Activated T-cell treated with anti-CD3 and anti-CD28 coated beads, Interleukin-2, amount 50 U/mL, for 4 hours (primary cell): ENCODE data around the gene PRTFDC1. TPM values are rescaled to one million over a fixed set of nuclear protein-coding genes. Genes with fewer than 3 reads are reported as not detected.
A peak's percentile ranks its signal among the peaks of the same experiment; 100 is the strongest.

ENCODE experiments used
- ATAC-seq, 2 donors: fragments of 200-7000 bp; cut with Tn5 transposase; one replicate each; pipeline ENCODE4 v1.10.0; 2021
- DNase-seq: peaks from one replicate; pipeline ENCODE4 v3.0.0-alpha.2; 2020
- H3K27me3 Mint-ChIP-seq: one replicate; pipeline ENCODE4 v1.8.0; 2021; ENCODE audit warnings: low read depth, mixed read lengths
- H3K36me3 Mint-ChIP-seq: one replicate; pipeline ENCODE4 v1.8.0; 2022; ENCODE audit warnings: mixed read lengths; ENCODE audit not compliant: insufficient read depth
- H3K4me1 Mint-ChIP-seq: one replicate; pipeline ENCODE4 v1.8.0; 2021; ENCODE audit warnings: low read depth, mixed read lengths
- H3K4me3 Mint-ChIP-seq: one replicate; pipeline ENCODE4 v1.8.0; 2021; ENCODE audit warnings: mild to moderate bottlenecking, moderate library complexity, mixed read lengths
- H3K9me3 Mint-ChIP-seq: one replicate; pipeline ENCODE4 v1.8.0; 2021; ENCODE audit warnings: mixed read lengths
- total RNA-seq, 3 donors: library from RNA; stranded (reverse); gene quantifications; one replicate each; pipeline ENCODE4 v1.2.1, GENCODE V29; 2021

Gene PRTFDC1
- total RNA-seq, 3 donors from 2014 or later = 0.16 to 0.47 (median 0.46) TPM

DNA sequence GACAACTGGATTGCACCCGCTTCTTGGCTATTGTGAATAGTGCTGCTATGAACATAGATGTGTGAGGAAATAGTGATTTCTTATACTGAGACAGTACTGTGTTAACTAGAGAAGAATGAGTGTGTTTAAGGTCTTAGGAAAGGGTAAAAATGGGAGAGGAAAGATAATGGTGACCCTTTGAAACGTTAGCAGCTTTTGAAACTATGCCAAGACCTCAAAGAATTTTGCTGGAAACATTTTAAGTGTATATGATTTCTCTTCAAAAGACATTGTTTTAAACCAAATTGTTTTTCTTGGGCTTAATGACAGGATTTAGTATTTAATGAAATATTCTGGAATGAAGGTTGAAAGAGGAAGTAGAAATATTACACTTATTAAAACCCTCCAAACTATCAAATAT lies 127.9 kb downstream of the PRTFDC1 start:
- no peak for ATAC-seq
- no peak for DNase-seq
- Mint-ChIP-seq H3K4me1 (peaks cover 39% of the 10 kb centered on the region), H3K36me3 (no peaks in the 10 kb centered on the region), H3K4me3 (no peak overlapping the region), H3K9me3 (no peaks in the 10 kb centered on the region), H3K27me3 (no peaks in the 10 kb centered on the region)

DNA sequence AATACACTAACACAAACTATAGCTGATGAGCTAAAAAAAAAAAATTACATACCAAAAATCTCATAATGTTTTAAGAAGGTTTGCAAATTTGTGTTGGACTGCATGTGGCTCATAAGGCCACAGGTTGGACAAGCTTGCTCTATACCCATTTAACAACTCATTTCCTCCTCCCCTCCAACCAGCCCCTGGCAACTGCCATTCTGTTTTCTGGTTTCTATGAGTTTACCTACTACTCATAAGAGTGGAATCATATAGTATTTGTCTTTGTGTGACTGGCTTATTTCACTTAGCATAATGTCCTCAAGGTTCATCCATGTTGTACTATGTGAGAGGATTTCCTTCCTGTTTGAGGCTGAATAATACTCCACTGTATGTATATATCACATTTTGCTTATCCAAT lies 128.3 kb downstream of the PRTFDC1 start:
- Mint-ChIP-seq H3K27me3 (no peaks in the 10 kb centered on the region), H3K4me3 (no peak overlapping the region), H3K9me3 (no peaks in the 10 kb centered on the region), H3K4me1 (peaks cover 39% of the 10 kb centered on the region), H3K36me3 (no peaks in the 10 kb centered on the region)
- DNase-seq (no peak), ATAC-seq (no peak)

- H3K27me3 Mint-ChIP-seq = no peaks in the 10 kb centered on the region
- DNase-seq (no peak), ATAC-seq (peak; percentile 75 to 78)
- no peaks in the 10 kb centered on the region for H3K9me3 Mint-ChIP-seq
- H3K36me3 Mint-ChIP-seq = no peaks in the 10 kb centered on the region
- H3K4me1 Mint-ChIP-seq = peaks cover 37% of the 10 kb centered on the region
- no peak overlapping the region for H3K4me3 Mint-ChIP-seq
These were observed 129.8 kb downstream of the PRTFDC1 start for GRCh38 chr10:24822590-24822989.

GRCh38 chr10:24821986-24822385 lies 130.4 kb downstream of the PRTFDC1 start:
- Mint-ChIP-seq H3K4me1 (peaks cover 37% of the 10 kb centered on the region), H3K27me3 (no peaks in the 10 kb centered on the region), H3K4me3 (no peak overlapping the region), H3K36me3 (no peaks in the 10 kb centered on the region), H3K9me3 (no peaks in the 10 kb centered on the region)
- ATAC-seq = peak; percentile 63 to 67
- DNase-seq = no peak

- H3K4me1 Mint-ChIP-seq = peaks cover 1% of the 10 kb centered on the region
- ATAC-seq (no peak), DNase-seq (no peak)
- H3K36me3 Mint-ChIP-seq = no peaks in the 10 kb centered on the region
- H3K9me3 Mint-ChIP-seq = no peaks in the 10 kb centered on the region
- no peak overlapping the region for H3K4me3 Mint-ChIP-seq
- H3K27me3 Mint-ChIP-seq = no peaks in the 10 kb centered on the region
These were observed 135.5 kb downstream of the PRTFDC1 start for GRCh38 chr10:24816868-24817396.

DNA sequence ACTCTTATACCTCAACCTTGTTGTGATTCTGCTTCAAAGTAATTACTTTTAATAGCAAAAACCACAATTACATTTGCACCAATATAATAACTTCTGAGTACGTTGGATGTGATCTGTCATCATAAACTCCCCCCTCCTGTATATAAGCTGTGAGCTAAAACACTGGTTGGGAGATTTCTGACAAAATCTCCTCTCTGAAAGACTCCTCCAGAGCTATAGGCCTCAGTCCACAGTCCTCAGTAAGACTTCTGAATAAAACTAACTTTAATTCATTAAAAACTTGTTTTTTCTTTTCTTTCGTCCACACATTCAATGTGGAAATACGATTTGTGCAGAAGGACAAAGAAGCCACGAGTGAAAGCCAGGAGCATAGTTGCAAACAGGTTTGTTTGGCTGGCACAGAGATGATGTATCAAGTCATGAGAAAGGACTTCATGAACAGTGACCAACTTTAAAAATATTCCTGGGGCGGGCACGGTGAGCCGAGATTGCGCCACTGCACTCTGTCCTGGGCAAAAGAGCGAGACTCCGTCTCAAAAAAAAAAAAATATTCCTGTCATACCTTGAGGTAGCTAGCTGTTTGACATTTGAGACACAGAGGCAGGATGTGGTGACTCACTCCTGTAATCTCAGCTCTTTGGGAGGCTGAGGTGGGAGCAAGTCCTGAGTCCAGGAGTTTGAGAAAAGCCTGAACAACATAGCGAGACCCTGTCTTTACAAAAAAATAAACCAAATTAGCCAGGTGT lies 137.7 kb downstream of the PRTFDC1 start:
- DNase-seq = no peak
- Mint-ChIP-seq H3K4me1 (no peaks in the 10 kb centered on the region), H3K4me3 (no peak overlapping the region), H3K36me3 (no peaks in the 10 kb centered on the region), H3K27me3 (no peaks in the 10 kb centered on the region), H3K9me3 (no peaks in the 10 kb centered on the region)
- no peak for ATAC-seq

- H3K9me3 Mint-ChIP-seq = no peaks in the 10 kb centered on the region
- H3K4me3 Mint-ChIP-seq = no peak overlapping the region
- no peak for DNase-seq
- H3K4me1 Mint-ChIP-seq = no peaks in the 10 kb centered on the region
- ATAC-seq = no peak
- H3K36me3 Mint-ChIP-seq = no peaks in the 10 kb centered on the region
- H3K27me3 Mint-ChIP-seq = no peaks in the 10 kb centered on the region
These were observed 138.6 kb downstream of the PRTFDC1 start for GRCh38 chr10:24813856-24814255.

DNA sequence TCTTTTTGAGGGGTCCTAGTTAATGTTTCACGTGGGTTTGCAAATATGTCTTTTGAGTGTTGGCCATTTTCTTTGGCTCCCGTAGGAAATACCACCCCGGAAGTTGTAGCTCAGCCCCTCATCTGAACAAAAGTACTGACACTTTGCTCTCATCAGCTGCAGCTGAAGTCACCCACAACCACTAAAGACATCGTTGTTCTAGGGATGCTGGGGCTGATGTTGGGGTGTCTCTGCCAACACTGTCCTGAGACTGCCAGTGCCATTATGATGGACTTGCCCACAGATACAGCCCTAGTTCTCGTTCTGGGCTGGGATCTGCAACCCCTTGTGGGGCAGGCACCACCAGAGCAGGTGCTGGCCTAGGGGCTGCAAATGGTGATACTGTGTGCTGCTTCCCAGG lies 146.1 kb downstream of the PRTFDC1 start:
- no peaks in the 10 kb centered on the region for H3K9me3 Mint-ChIP-seq
- H3K4me3 Mint-ChIP-seq = no peak overlapping the region
- DNase-seq (no peak), ATAC-seq (no peak)
- no peaks in the 10 kb centered on the region for H3K27me3 Mint-ChIP-seq
- H3K36me3 Mint-ChIP-seq = no peaks in the 10 kb centered on the region
- H3K4me1 Mint-ChIP-seq = no peaks in the 10 kb centered on the region

GRCh38 chr10:24804956-24805355 lies 147.4 kb downstream of the PRTFDC1 start:
- DNase-seq (no peak), ATAC-seq (no peak)
- Mint-ChIP-seq H3K9me3 (no peaks in the 10 kb centered on the region), H3K36me3 (no peaks in the 10 kb centered on the region), H3K4me1 (no peaks in the 10 kb centered on the region), H3K27me3 (no peaks in the 10 kb centered on the region), H3K4me3 (no peak overlapping the region)

DNA sequence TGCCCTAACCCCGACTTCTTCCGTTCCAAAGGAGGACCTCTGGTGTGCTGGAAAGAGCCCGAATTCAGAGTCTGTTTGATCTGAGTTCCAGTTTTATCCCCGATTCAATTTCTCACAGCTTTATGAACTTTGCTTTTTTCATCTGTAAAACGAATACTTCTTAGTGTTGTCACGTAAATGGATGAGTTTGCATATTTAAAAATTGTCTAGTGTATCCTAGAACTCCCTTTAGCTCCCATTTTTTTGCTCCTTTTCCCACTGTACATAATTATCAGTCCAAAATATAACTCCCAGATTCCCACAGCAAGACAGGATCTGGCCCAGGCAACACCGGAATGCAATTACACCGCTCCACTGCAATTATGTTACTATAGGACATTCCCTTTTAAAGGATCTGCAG lies 148.0 kb downstream of the PRTFDC1 start:
- no peaks in the 10 kb centered on the region for H3K36me3 Mint-ChIP-seq
- DNase-seq = no peak
- H3K27me3 Mint-ChIP-seq = no peaks in the 10 kb centered on the region
- no peaks in the 10 kb centered on the region for H3K9me3 Mint-ChIP-seq
- no peak for ATAC-seq
- no peak overlapping the region for H3K4me3 Mint-ChIP-seq
- H3K4me1 Mint-ChIP-seq = no peaks in the 10 kb centered on the region

- ATAC-seq = no peak
- H3K36me3 Mint-ChIP-seq = no peaks in the 10 kb centered on the region
- DNase-seq = no peak
- no peak overlapping the region for H3K4me3 Mint-ChIP-seq
- no peaks in the 10 kb centered on the region for H3K9me3 Mint-ChIP-seq
- H3K4me1 Mint-ChIP-seq = no peaks in the 10 kb centered on the region
- no peaks in the 10 kb centered on the region for H3K27me3 Mint-ChIP-seq
These were observed 150.0 kb downstream of the PRTFDC1 start for GRCh38 chr10:24802378-24802777.

- H3K4me3 Mint-ChIP-seq = no peak overlapping the region
- no peaks in the 10 kb centered on the region for H3K36me3 Mint-ChIP-seq
- H3K27me3 Mint-ChIP-seq = no peaks in the 10 kb centered on the region
- no peaks in the 10 kb centered on the region for H3K9me3 Mint-ChIP-seq
- no peaks in the 10 kb centered on the region for H3K4me1 Mint-ChIP-seq
- DNase-seq (no peak), ATAC-seq (no peak)
These were observed 151.5 kb downstream of the PRTFDC1 start for GRCh38 chr10:24800861-24801260.

Other genes with a start within 250 kb of the PRTFDC1 start
- 10 to 100 TPM; 11.4 to 15.8 (median 12.7) TPM for gene ARHGAP21, start 228.7 kb downstream of the PRTFDC1 start, total RNA-seq
- gene ENKUR, start 63.6 kb upstream of the PRTFDC1 start, total RNA-seq = not detected
- gene THNSL1, start 64.0 kb upstream of the PRTFDC1 start, total RNA-seq = 1 to 10 TPM; 3.4 to 4.8 (median 4.0) TPM
- not detected for gene GPR158, start 222.4 kb upstream of the PRTFDC1 start, total RNA-seq